ENCODE measurements around the gene BTBD16.

GRCh38 chr10:122259075-122259466 is 12.0 kb upstream of the BTBD16 start:
- TF ChIP-seq CTCF (IDR thresholded peaks at IDR 0.05) (no peak), POLR2A (IDR thresholded peaks at IDR 0.05) (no peak)
